ENCODE data around the gene PPP1R10.

PPP1R10 gene

DNA sequence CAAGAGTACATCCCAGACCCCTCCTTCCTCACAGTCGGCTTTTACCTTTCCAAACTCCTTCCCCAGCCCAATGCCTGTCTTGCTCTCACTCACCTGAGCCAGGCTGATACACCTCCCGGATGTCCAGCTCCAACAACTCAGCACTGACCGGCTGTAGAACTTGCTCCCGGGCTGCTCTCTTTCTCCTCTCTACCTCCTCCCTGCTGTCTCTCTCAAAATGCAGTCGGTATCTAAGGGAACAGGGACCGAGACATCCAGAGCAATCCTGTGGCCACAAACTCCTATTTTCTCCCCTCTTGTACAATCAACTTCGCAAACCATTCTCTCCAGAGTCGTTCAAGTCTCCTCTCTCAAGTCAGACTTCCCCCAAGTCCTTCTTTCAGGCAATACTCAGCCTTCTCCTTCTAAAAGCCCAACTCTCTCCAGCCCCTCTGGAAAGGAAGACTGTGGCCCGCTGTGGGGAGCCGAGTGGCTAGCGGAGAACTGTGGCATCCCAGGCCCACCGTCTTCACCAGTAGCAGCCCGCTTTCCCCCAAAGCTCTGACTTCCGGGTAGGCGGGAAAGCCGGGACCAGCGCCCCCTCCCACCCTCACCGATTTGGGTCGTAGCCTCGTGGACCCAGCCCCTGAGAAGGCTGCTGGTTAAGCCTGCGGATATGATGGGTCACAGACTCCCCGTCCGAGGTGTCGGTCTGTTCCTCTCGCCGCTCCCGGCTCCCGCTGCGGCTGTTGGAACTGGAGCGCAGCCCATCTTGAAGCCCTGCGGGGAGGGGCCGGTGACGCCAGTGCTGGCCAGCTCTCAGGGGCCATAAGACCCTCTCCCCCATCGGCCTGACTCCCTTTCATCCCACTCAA, 61.9 kb downstream of the PPP1R10 start:
- peak in 1 of 2 donors; percentile 18 for DNase-seq

DNA sequence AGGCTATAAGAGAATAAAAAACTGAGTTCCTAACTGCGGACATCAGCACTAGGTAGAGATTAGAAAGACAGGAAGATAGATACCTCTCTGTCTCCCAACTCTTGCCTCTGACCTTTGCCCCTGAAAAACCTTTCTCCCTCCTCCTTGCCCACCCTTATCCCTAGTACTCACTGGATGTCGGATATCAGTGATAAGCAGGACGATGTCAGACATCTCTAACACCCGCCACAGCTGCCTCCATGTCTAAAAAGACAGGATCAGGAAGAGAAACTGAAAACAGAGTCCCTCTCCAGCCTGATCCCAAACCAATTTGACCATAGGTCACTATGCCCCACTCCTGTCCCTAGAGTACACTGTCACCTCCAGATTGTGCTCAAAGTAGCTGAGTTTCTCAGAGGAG, 62.6 kb downstream of the PPP1R10 start:
- DNase-seq, result no peak

All from CD4-positive, alpha-beta T cell treated with Interleukin-1 beta for 1 hour (primary cell).